GM15510 (cell line): ENCODE data around the gene UPP2.

Experiments used
- POLR2A ChIP-seq: IDR thresholded peaks from 3 replicates; pipeline ENCODE4 v1.6.1; 2011; ENCODE audit warnings: borderline replicate concordance; ENCODE audit not compliant: insufficient read length; ENCODE audit errors: extremely low read depth

The UPP2 gene

GRCh38 chr2:158095912-158096311 is 5.8 kb upstream of the UPP2 start:
- no peak for TF ChIP-seq POLR2A

- no peak for TF ChIP-seq POLR2A
Measured at GRCh38 chr2:158097481-158097880, 4.2 kb upstream of the UPP2 start.

- no peak for TF ChIP-seq POLR2A
Measured at GRCh38 chr2:158098178-158098577, 3.5 kb upstream of the UPP2 start.

GRCh38 chr2:158099716-158100115 is 2.0 kb upstream of the UPP2 start:
- no peak for TF ChIP-seq POLR2A

- no peak for TF ChIP-seq POLR2A
Measured at GRCh38 chr2:158100411-158100810, 1.3 kb upstream of the UPP2 start.

- TF ChIP-seq POLR2A: no peak
Measured at GRCh38 chr2:158102446-158102845, 770 bp downstream of the UPP2 start.

- TF ChIP-seq POLR2A: no peak
Measured at GRCh38 chr2:158103411-158104012, 1.8 kb downstream of the UPP2 start.

GRCh38 chr2:158104903-158105302 is 3.2 kb downstream of the UPP2 start:
- no peak for TF ChIP-seq POLR2A

- TF ChIP-seq POLR2A: no peak
Measured at GRCh38 chr2:158112992-158113391, 11.3 kb downstream of the UPP2 start.

GRCh38 chr2:158113741-158114295 is 12.1 kb downstream of the UPP2 start:
- TF ChIP-seq POLR2A: no peak

GRCh38 chr2:158114516-158114915 is 12.8 kb downstream of the UPP2 start:
- TF ChIP-seq POLR2A: no peak

- TF ChIP-seq POLR2A: no peak
Measured at GRCh38 chr2:158115202-158115767, 13.6 kb downstream of the UPP2 start.

GRCh38 chr2:158116936-158117335 is 15.3 kb downstream of the UPP2 start:
- TF ChIP-seq POLR2A: no peak

GRCh38 chr2:158120102-158120501 is 18.4 kb downstream of the UPP2 start:
- no peak for TF ChIP-seq POLR2A

- no peak for TF ChIP-seq POLR2A
Measured at GRCh38 chr2:158120664-158121641, 19.3 kb downstream of the UPP2 start.
